Fibroblast of lung (primary cell): ENCODE results near the gene PLEKHA5.

Source experiments
- EZH2 ChIP-seq: IDR thresholded peaks from 2 replicates; pipeline ENCODE4 v1.5.1; 2012; ENCODE audit warnings: low read length, control low read depth, mild to moderate bottlenecking; ENCODE audit errors: missing control alignments
- TF ChIP-seq, protein P1 (sequence below), 2 donors: IDR thresholded peaks in 1 of 2; conservative IDR thresholded peaks in 1 of 2; 1 replicate in 1 of 2; 2 replicates in 1 of 2; pipeline ENCODE4 v1.5.1; 2011 to 2012; ENCODE audit warnings: low read length in 2 of 2, control low read depth in 1 of 2, inconsistent platforms in 1 of 2, low read depth in 1 of 2, mild to moderate bottlenecking in 1 of 2

DNA sequence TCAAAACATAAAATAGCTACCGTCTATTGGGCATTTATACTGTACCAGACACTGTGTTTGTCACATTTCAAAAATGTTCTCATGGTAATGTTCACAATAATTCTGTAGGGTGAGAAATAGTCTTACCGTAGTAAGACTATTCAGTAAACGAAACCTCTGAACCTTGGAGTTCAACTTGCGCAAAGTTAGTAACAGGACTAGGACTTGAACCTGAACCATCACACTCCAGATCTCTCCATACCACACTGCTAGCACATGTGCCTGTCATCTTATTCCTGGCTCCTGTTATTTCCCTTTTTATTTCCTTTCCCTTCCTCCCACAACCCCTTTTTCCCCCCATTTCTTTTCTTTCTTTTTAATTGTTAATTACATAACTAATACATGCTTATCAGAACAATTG lies 65.4 kb downstream of the PLEKHA5 start:
- TF ChIP-seq, protein P1, sequence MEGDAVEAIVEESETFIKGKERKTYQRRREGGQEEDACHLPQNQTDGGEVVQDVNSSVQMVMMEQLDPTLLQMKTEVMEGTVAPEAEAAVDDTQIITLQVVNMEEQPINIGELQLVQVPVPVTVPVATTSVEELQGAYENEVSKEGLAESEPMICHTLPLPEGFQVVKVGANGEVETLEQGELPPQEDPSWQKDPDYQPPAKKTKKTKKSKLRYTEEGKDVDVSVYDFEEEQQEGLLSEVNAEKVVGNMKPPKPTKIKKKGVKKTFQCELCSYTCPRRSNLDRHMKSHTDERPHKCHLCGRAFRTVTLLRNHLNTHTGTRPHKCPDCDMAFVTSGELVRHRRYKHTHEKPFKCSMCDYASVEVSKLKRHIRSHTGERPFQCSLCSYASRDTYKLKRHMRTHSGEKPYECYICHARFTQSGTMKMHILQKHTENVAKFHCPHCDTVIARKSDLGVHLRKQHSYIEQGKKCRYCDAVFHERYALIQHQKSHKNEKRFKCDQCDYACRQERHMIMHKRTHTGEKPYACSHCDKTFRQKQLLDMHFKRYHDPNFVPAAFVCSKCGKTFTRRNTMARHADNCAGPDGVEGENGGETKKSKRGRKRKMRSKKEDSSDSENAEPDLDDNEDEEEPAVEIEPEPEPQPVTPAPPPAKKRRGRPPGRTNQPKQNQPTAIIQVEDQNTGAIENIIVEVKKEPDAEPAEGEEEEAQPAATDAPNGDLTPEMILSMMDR (conservative IDR thresholded peaks at IDR 0.05 in 1 of 2, IDR thresholded peaks at IDR 0.05 in 1 of 2; ENCODE audit: low read depth in 1 of 2, low read length in 2 of 2): no peak
- TF ChIP-seq EZH2: no peak
